ENCODE measurements around the gene RASA3. TPM values are rescaled to one million over a fixed set of nuclear protein-coding genes. Genes with fewer than 3 reads are reported as not detected.
"Not testable (repeated sequence)": the region's sequence is repeated elsewhere in the genome, so short reads cannot be mapped to it uniquely, and the experiment has no call there.

RASA3 gene
- total RNA-seq, 2 experiments from 2014 or later, result 28.9 to 32.3 TPM

DNA sequence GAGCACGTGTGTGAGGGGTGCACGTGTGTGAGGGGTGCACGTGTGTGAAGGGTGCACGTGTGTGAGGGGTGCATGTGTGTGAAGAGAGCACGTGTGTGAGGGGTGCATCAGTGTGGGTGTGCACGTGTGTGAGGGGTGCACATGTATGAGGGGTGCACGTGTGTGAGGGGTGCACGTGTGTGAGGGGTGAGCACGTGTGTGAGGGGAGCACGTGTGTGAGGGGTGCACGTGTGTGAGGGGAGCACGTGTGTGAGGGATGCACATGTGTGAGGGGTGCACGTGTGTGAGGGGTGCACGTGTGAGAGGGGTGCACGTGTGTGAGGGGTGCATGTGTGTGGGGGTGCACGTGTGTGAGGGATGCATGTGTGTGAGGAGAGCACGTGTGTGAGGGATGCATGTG, 15.7 kb downstream of the RASA3 start:
- DNase-seq, result no peak
- ChIA-PET POLR2A (no interaction called here), CTCF (no interaction called here)
- H3K4me1 Mint-ChIP-seq (ENCODE audit: low read depth), result peaks cover 76% of the 10 kb centered on the region
- TF ChIP-seq CTCF (IDR thresholded peaks at IDR 0.05), result no peak
- peaks cover 26% of the 10 kb centered on the region for H3K36me3 Mint-ChIP-seq (ENCODE audit: low read depth)
- H3K27me3 Mint-ChIP-seq, result no peaks in the 10 kb centered on the region
- ATAC-seq, result no peak
- no peaks in the 10 kb centered on the region for H3K9me3 Mint-ChIP-seq
- H3K4me3 Mint-ChIP-seq, result no peak overlapping the region
- no peak overlapping the region for H3K27ac Mint-ChIP-seq
- intact Hi-C loops (cut with micrococcal nuclease), result no loop called here

DNA sequence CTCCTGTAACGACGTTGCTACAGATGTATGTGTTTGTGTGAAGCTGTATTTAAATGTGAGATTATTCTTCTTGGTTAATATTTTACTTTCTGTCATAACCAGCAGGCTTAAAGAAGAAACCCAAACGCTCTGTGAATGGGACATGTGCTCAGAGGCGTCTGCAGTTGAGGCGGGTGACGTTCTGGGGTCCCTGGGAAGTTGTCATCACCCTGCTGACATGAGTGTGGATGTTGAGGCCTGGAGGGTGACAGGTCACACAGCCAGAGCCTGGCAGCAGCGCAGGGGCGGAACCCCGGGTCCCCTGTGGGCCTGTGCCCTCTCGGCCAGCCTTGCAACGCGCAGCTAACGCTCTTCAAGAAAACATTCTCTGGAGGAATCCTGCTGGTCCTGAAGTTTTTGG, 16.6 kb downstream of the RASA3 start:
- Mint-ChIP-seq H3K4me1 (ENCODE audit: low read depth) (peaks cover 71% of the 10 kb centered on the region), H3K9me3 (no peaks in the 10 kb centered on the region), H3K27ac (peak overlapping the region; percentile 86), H3K4me3 (no peak overlapping the region), H3K27me3 (no peaks in the 10 kb centered on the region), H3K36me3 (ENCODE audit: low read depth) (peaks cover 26% of the 10 kb centered on the region)
- intact Hi-C loops (cut with micrococcal nuclease), result no loop called here
- DNase-seq, result no peak
- POLR2A ChIA-PET, result interaction anchor here (8.9 kb wide), 1 partner anchor 11 kb away, joined by 99 read pairs; the partner anchor contains the start of gene RASA3
- no peak for TF ChIP-seq CTCF (IDR thresholded peaks at IDR 0.05)
- ATAC-seq, result no peak
- CTCF ChIA-PET, result no interaction called here

GRCh38 chr13:114115191-114115671, 17.2 kb downstream of the RASA3 start:
- CTCF ChIA-PET, result no interaction called here
- H3K4me1 Mint-ChIP-seq (ENCODE audit: low read depth), result peaks cover 73% of the 10 kb centered on the region

DNA sequence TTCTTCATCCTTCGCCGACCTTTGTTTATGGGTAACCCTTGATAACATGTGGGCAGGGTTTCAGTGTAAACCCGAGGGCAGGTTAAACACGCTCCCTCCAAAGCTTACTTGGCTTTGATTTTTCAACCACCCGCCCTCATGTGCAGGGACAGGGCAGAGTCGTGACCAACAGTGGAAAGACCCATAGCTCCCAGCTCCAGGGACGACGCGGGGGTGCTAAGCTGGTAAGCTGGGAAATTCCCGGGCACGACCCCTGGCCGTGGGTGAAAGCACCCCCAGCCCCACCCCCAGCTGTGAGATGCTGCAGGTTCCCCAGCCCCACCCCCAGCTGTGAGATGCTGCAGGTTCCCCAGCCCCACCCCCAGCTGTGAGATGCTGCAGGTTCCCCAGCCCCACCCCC, 17.8 kb downstream of the RASA3 start:
- Mint-ChIP-seq H3K27ac (peak overlapping the region; percentile 76), H3K4me1 (ENCODE audit: low read depth) (peaks cover 77% of the 10 kb centered on the region), H3K36me3 (ENCODE audit: low read depth) (peaks cover 24% of the 10 kb centered on the region)
- POLR2A ChIA-PET, result interaction anchor here (0.8 to 8.9 kb wide), 5 partner anchors 12 to 57 kb away, joined by 3 to 99 read pairs (median 3); partner anchors contain the start of gene RASA3
- H3K4me3 Mint-ChIP-seq; ATAC-seq; DNase-seq; H3K27me3 Mint-ChIP-seq; intact Hi-C loops (cut with micrococcal nuclease); H3K9me3 Mint-ChIP-seq: not testable (repeated sequence)
- CTCF ChIA-PET, result interaction anchor here (0.8 kb wide), 1 partner anchor 28 kb away, joined by 3 read pairs; no protein-coding TSS in a partner anchor

More at GRCh38 chr13:114115191-114115671, 17.2 kb downstream of the RASA3 start:
- POLR2A ChIA-PET, result interaction anchor here (0.9 to 8.9 kb wide), 4 partner anchors 11 to 58 kb away, joined by 3 to 99 read pairs (median 4); partner anchors contain the start of gene RASA3
- intact Hi-C loops (cut with micrococcal nuclease), result no loop called here
- Mint-ChIP-seq H3K9me3 (no peaks in the 10 kb centered on the region), H3K4me3 (no peak overlapping the region), H3K36me3 (ENCODE audit: low read depth) (peaks cover 24% of the 10 kb centered on the region), H3K27me3 (no peaks in the 10 kb centered on the region), H3K27ac (peak overlapping the region; percentile 86)
- ATAC-seq (peak; percentile 18), DNase-seq (peak; percentile 52)
- no peak for TF ChIP-seq CTCF (IDR thresholded peaks at IDR 0.05)

- Mint-ChIP-seq H3K36me3 (ENCODE audit: low read depth) (peaks cover 27% of the 10 kb centered on the region), H3K27ac (peak overlapping the region; percentile 76), H3K4me1 (ENCODE audit: low read depth) (peaks cover 79% of the 10 kb centered on the region), H3K4me3 (no peak overlapping the region), H3K27me3 (no peaks in the 10 kb centered on the region), H3K9me3 (no peaks in the 10 kb centered on the region)
- no peak for TF ChIP-seq CTCF (IDR thresholded peaks at IDR 0.05)
- DNase-seq (no peak), ATAC-seq (no peak)
- intact Hi-C loops (cut with micrococcal nuclease), result no loop called here
- ChIA-PET CTCF (interaction anchor here (0.8 to 1.7 kb wide), 4 partner anchors 15 to 112 kb away, joined by 3 to 5 read pairs (median 3); no protein-coding TSS in a partner anchor), POLR2A (interaction anchor here (0.8 to 8.9 kb wide), 4 partner anchors 13 to 57 kb away, joined by 3 to 99 read pairs (median 4); partner anchors contain the start of gene RASA3)
These were observed 18.3 kb downstream of the RASA3 start for GRCh38 chr13:114114006-114114640.

DNA sequence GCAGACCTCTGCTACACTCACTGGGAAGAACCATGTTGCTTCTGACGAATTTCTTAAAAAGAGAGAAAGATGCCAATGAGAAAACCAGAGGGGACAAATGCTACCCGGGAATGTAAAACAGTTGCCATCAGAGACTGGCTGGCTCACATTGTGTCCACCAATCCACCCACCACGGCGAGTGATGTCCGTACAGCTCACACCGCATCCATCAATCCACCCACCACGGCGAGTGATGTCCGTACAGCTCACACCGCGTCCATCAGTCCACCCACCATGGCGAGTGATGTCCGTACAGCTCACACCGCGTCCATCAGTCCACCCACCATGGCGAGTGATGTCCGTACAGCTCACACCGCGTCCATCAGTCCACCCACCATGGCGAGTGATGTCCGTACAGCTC, 19.0 kb downstream of the RASA3 start:
- DNase-seq; H3K4me3 Mint-ChIP-seq; ATAC-seq; H3K27me3 Mint-ChIP-seq; intact Hi-C loops (cut with micrococcal nuclease); H3K9me3 Mint-ChIP-seq: not testable (repeated sequence)
- Mint-ChIP-seq H3K27ac (peak overlapping the region; percentile 55), H3K4me1 (ENCODE audit: low read depth) (peaks cover 78% of the 10 kb centered on the region), H3K36me3 (ENCODE audit: low read depth) (peaks cover 30% of the 10 kb centered on the region)
- CTCF ChIA-PET, result interaction anchor here (0.8 to 1.7 kb wide), 3 partner anchors 15 to 113 kb away, joined by 3 to 5 read pairs (median 3); no protein-coding TSS in a partner anchor
- POLR2A ChIA-PET, result interaction anchor here (1.7 to 8.9 kb wide), 3 partner anchors 13 to 48 kb away, joined by 6 to 99 read pairs (median 12); partner anchors contain the start of gene RASA3

All from activated CD8-positive, alpha-beta T cell treated with anti-CD3 and anti-CD28 coated beads for 36 hours (primary cell).